ENCODE results near the gene PKNOX1. TPM values are rescaled to one million over a fixed set of nuclear protein-coding genes. Genes with fewer than 3 reads are reported as not detected.

PKNOX1 gene
- total and polyA plus RNA-seq, 9 of the 15 experiments (the other 6 are each of a cell fraction or from before 2014, with no cell fraction given): 8.8 to 25.9 (median 13.2) TPM

- 0 out of 2 replicates have a peak, but pooled peaks have one; percentile 89 for TF ChIP-seq PHB (CRISPR knock-in tag; IDR thresholded peaks at IDR 0.05)
- TF ChIP-seq ZNF511 (CRISPR knock-in tag; IDR thresholded peaks at IDR 0.05): peak; percentile 32; the same call in 1 of the 2 replicates
- TF ChIP-seq CCNT2 (IDR thresholded peaks at IDR 0.05; ENCODE audit: borderline replicate concordance, extremely low read depth, insufficient read length, low read depth, low read length): peak; percentile 71
- TF ChIP-seq RAD51 (IDR thresholded peaks at IDR 0.05; ENCODE audit: borderline replicate concordance, low read depth): no peak
- no peak for TF ChIP-seq CBFA2T2 (conservative IDR thresholded peaks at IDR 0.05)
- peak; percentile 14; the same call in 1 of the 2 replicates for TF ChIP-seq TFE3 (CRISPR knock-in tag; IDR thresholded peaks at IDR 0.05)
- peak; percentile 25; the same call in 1 of the 2 replicates for TF ChIP-seq RB1 (IDR thresholded peaks at IDR 0.05; ENCODE audit: low read depth)
- no peak for TF ChIP-seq HMG20A (CRISPR knock-in tag; conservative IDR thresholded peaks at IDR 0.05)
- TF ChIP-seq HNRNPUL1 (IDR thresholded peaks at IDR 0.05; ENCODE audit: low read length): no peak
- no peak for TF ChIP-seq SMC3 (conservative IDR thresholded peaks at IDR 0.05; ENCODE audit: insufficient read depth, low read depth, low read length)
- no peak for TF ChIP-seq ZNF436 (CRISPR knock-in tag; IDR thresholded peaks at IDR 0.05)
- no peak for TF ChIP-seq ZNF79 (CRISPR knock-in tag; IDR thresholded peaks at IDR 0.05; ENCODE audit: low read depth)
- TF ChIP-seq, protein P1, sequence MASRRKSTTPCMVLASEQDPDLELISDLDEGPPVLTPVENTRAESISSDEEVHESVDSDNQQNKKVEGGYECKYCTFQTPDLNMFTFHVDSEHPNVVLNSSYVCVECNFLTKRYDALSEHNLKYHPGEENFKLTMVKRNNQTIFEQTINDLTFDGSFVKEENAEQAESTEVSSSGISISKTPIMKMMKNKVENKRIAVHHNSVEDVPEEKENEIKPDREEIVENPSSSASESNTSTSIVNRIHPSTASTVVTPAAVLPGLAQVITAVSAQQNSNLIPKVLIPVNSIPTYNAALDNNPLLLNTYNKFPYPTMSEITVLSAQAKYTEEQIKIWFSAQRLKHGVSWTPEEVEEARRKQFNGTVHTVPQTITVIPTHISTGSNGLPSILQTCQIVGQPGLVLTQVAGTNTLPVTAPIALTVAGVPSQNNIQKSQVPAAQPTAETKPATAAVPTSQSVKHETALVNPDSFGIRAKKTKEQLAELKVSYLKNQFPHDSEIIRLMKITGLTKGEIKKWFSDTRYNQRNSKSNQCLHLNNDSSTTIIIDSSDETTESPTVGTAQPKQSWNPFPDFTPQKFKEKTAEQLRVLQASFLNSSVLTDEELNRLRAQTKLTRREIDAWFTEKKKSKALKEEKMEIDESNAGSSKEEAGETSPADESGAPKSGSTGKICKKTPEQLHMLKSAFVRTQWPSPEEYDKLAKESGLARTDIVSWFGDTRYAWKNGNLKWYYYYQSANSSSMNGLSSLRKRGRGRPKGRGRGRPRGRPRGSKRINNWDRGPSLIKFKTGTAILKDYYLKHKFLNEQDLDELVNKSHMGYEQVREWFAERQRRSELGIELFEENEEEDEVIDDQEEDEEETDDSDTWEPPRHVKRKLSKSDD (conservative IDR thresholded peaks at IDR 0.05; ENCODE audit: low read length): no peak
- TF ChIP-seq CEBPZ (IDR thresholded peaks at IDR 0.05; ENCODE audit: borderline replicate concordance, low read depth, low read length): no peak
- peak; percentile 24 for TF ChIP-seq CHD4 (IDR thresholded peaks at IDR 0.05; ENCODE audit: insufficient read depth, insufficient replicate concordance, low read depth, low read length, poor library complexity, severe bottlenecking)
- TF ChIP-seq CREB1 (IDR thresholded peaks at IDR 0.05): 0 out of 2 replicates have a peak, but pooled peaks have one; percentile 17
- TF ChIP-seq CREB1 (CRISPR knock-in tag; IDR thresholded peaks at IDR 0.05): no peak
Observed at GRCh38 chr21:42974832-42975820, 764 bp downstream of the PKNOX1 start (continued).

Data from K562 (cell line).